HG03442 (cell line): ENCODE measurements around the gene HDX.
"Not testable (repeated sequence)": the region's sequence is repeated elsewhere in the genome, so short reads cannot be mapped to it uniquely, and the experiment has no call there.

ENCODE experiments used
- ATAC-seq: cut with Tn5 transposase; IDR thresholded peaks from one replicate; pipeline ENCODE4 v1.9.1; 2021; ENCODE audit warnings: mild to moderate bottlenecking, moderate library complexity; ENCODE audit not compliant: unreplicated experiment

HDX gene

GRCh38 chrX:84339507-84340364 lies 162.5 kb downstream of the HDX start:
- peak; percentile 58 for ATAC-seq

- no peak for ATAC-seq
These were observed 165.6 kb downstream of the HDX start for GRCh38 chrX:84336646-84337045.

GRCh38 chrX:84335121-84335520 lies 167.1 kb downstream of the HDX start:
- ATAC-seq, result no peak

- peak; percentile 72 for ATAC-seq
These were observed 180.0 kb downstream of the HDX start for GRCh38 chrX:84322083-84322827.

GRCh38 chrX:84320614-84321013 lies 181.6 kb downstream of the HDX start:
- ATAC-seq, result no peak

- no peak for ATAC-seq
These were observed 182.2 kb downstream of the HDX start for GRCh38 chrX:84320023-84320422.

- no peak for ATAC-seq
These were observed 183.6 kb downstream of the HDX start for GRCh38 chrX:84318661-84319060.

GRCh38 chrX:84315946-84316345 lies 186.3 kb downstream of the HDX start:
- ATAC-seq, result not testable (repeated sequence)
